Parietal lobe (tissue), 1 donor: ENCODE measurements around the gene NSF. TPM values are rescaled to one million over a fixed set of nuclear protein-coding genes. Genes with fewer than 3 reads are reported as not detected.

Experiments used
- total RNA-seq: library from RNA; depleted of rRNA; stranded (reverse); fragments of >200 nt; gene quantifications from one replicate; pipeline ENCODE4 v1.2.3, GENCODE V29; 2014

NSF gene
- total RNA-seq = 66.7 TPM

DNA sequence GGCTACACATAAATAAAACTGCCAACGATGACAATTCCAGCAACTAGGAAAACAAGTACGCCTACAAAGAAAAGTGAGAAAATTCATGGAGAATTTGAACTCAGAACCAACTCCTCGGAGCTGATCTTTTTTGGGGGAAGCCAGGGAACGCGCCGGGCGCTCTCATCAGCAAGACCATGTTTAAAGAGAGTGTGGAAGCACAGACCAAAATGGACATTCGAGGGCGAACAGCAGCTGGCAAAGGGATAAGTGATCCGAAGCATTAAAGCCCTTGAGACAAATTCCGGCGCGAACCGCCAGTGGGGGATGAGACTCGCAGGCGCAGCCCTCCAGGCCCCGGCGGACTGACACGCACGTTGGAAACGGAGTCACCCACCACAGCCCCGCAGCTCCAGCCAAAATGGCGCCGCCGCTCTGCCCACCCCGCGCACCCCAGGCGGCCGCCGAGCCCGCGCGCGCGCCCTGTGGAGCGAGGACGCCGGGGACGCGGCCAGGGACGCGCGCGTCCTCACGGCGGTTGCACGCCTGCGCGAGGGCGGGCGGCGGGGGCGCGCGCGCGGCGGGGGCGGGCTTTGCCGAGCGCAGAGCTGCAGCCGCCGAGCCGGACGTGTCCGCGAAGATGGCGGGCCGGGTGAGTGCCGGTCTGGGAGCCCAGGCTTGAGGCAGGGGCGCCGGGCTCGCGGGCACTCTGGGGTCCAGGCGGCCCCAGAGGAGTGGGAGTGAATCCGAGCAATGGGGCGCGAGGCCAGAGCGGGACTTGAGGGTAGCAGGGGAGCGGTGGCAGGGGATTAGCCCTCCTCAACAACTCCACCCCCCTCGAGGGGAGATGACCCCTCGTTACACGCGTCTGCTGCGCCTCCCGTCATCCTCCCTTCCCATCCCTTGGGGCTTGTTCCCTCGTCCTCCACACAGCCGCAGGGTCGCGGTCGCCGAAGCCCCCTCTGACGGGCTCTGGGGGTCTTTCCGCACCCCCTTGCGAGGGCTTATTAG lies at the start of gene NSF:
NSF (plus strand) TSS at position 513 of the 990 bp plus-strand sequence; CDS start at position 620, 107 bp downstream.

DNA sequence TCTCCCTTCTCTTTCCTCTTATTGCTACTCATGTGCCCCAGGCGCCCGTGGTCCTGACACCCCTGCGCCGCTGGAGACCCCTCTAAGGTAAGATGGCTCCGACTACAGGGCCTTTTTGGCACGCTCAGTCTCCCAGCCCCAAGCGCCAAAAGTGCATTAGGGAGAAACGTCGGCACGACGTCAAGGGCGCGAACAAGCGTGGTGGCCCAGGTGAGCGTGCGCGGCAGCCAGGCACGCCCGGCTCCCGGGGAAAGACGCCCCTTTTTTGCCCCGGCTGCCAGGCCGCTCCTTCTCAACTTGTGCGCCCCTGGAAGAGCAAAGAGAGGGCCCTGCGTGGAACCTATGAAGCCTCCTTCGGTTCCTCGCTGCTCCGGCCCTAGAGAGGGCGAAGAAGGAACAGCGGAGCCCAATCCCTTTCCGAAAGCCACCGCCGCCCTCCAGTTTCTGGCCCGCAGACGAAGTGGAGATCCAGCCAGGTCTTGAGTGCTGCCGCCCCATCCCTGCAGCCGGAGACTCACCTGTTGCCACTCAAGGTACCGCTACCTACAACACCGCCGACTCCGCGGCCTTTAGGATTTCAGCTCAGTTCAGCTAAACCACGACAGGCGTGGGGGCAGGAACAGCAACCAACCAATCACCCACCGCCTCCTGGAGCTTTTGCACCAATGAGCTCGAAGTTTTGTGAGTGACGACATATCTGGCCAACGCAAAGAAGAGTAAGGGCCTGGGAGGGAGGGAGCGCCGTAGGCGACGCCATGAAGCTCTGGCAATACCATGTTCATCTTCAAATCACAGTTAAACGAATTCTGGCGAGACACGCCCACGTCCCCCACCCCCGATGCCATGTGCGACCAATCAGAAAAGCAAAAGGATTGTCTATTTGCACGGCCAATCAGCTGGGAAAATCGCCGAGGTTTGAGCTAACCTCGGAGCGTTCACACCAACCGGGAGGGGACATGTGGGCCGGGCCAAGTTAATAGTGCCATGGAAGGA lies 11.1 kb upstream of the NSF start, which contains the start of gene ARL17A:
ARL17A (minus strand) TSS at position 609 of the 993 bp plus-strand sequence. CDS start 3,369 bp downstream, outside the sequence.

Other genes starting within 250 kb of the NSF start
- gene ARL17B, start 228.9 kb upstream of the NSF start, total RNA-seq = 24.7 TPM
- 30.0 TPM for gene LRRC37A2, start 78.2 kb upstream of the NSF start, total RNA-seq
- gene ARL17A, start 11.0 kb upstream of the NSF start, total RNA-seq = 44.8 TPM
- 6.3 TPM for gene WNT3, start 228.0 kb downstream of the NSF start, total RNA-seq